MM.1S (cell line): ENCODE data around the gene PRR20G.

Experiments used
- DNase-seq: peaks from one replicate; pipeline ENCODE4 v3.0.0-alpha.2; 2015
- H2AFZ ChIP-seq: fragments of 300-600 bp; sonication (generic); 2 replicates; pipeline ENCODE4 v1.6.0; 2016; ENCODE audit warnings: antibody characterized with exemption, low read length
- H3F3A ChIP-seq: fragments of 300-600 bp; sonication (generic); 2 replicates; pipeline ENCODE4 v1.6.1; 2016; ENCODE audit warnings: mild to moderate bottlenecking, antibody characterized with exemption, low read length, moderate library complexity, mixed read lengths; ENCODE audit not compliant: insufficient read depth
- H3K27ac ChIP-seq: fragments of 300-600 bp; sonication (generic); 2 replicates; pipeline ENCODE4 v1.5.1; 2016; ENCODE audit warnings: mild to moderate bottlenecking, low read length
- H3K27me3 ChIP-seq: fragments of 300-600 bp; sonication (generic); replicated peaks from 2 replicates; pipeline ENCODE4 v1.6.0; 2016; ENCODE audit warnings: low read length; ENCODE audit not compliant: insufficient read depth
- H3K36me3 ChIP-seq: fragments of 300-600 bp; sonication (generic); replicated peaks from 2 replicates; pipeline ENCODE4 v1.6.1; 2016; ENCODE audit warnings: mild to moderate bottlenecking, low read length, mixed read lengths; ENCODE audit not compliant: insufficient read depth
- H3K4me1 ChIP-seq: fragments of 300-600 bp; sonication (generic); 2 replicates; pipeline ENCODE4 v1.6.1; 2016; ENCODE audit warnings: low read length, mixed read lengths
- H3K4me2 ChIP-seq: fragments of 300-600 bp; sonication (generic); 2 replicates; pipeline ENCODE4 v1.6.0; 2016; ENCODE audit warnings: low read depth, low read length
- H3K4me3 ChIP-seq: fragments of 300-600 bp; sonication (generic); 2 replicates; pipeline ENCODE4 v1.5.1; 2016; ENCODE audit warnings: low read length, mixed read lengths
- H3K79me2 ChIP-seq: fragments of 300-600 bp; sonication (generic); 2 replicates; pipeline ENCODE4 v1.6.1; 2016; ENCODE audit warnings: mixed run types, low read length, mixed read lengths
- H3K9ac ChIP-seq: fragments of 300-600 bp; sonication (generic); 2 replicates; pipeline ENCODE4 v1.6.1; 2016; ENCODE audit warnings: low read length, mixed read lengths
- H3K9me2 ChIP-seq: fragments of 300-600 bp; sonication (generic); replicated peaks from 2 replicates; pipeline ENCODE4 v1.6.1; 2016; ENCODE audit warnings: mild to moderate bottlenecking, low read length, mixed read lengths; ENCODE audit not compliant: insufficient read depth
- H3K9me3 ChIP-seq: fragments of 300-600 bp; sonication (generic); replicated peaks from 2 replicates; pipeline ENCODE4 v1.6.1; 2016; ENCODE audit warnings: mild to moderate bottlenecking, low read length, mixed read lengths; ENCODE audit not compliant: insufficient read depth
- H4K20me1 ChIP-seq: fragments of 300-600 bp; sonication (generic); 2 replicates; pipeline ENCODE4 v1.6.1; 2016; ENCODE audit warnings: mild to moderate bottlenecking, low read length, moderate library complexity, mixed read lengths; ENCODE audit not compliant: insufficient read depth
- CTCF ChIP-seq: fragments of 300-600 bp; sonication (generic); IDR thresholded peaks from 2 replicates; pipeline ENCODE4 v1.5.1; 2016; ENCODE audit warnings: antibody characterized with exemption, low read length, mixed read lengths
- EZH2 ChIP-seq: fragments of 300-600 bp; sonication (generic); optimal IDR thresholded peaks from 2 replicates; pipeline ENCODE3; 2017; ENCODE audit warnings: low read depth, mild to moderate bottlenecking, antibody characterized with exemption, low read length, mixed read lengths
- EZH2phosphoT487 ChIP-seq: fragments of 300-600 bp; sonication (generic); IDR thresholded peaks from 2 replicates; pipeline ENCODE4 v1.6.1; 2018; ENCODE audit warnings: antibody characterized with exemption, low read length

Gene PRR20G

GRCh38 chr3:127250032-127250431 lies 37.8 kb downstream of the PRR20G start:
- Histone ChIP-seq H3K27ac (no peak overlapping the region), H3K4me2 (no peak overlapping the region), H3F3A (no peaks in the 10 kb centered on the region), H3K9me2 (no peaks in the 10 kb centered on the region), H3K9ac (no peak overlapping the region), H4K20me1 (no peaks in the 10 kb centered on the region), H3K4me1 (no peaks in the 10 kb centered on the region), H3K79me2 (no peaks in the 10 kb centered on the region), H3K36me3 (no peaks in the 10 kb centered on the region), H3K27me3 (0 out of 2 replicates have a peak, but pooled peaks cover 5% of the 10 kb centered on the region), H2AFZ (no peak overlapping the region), H3K9me3 (no peaks in the 10 kb centered on the region), H3K4me3 (no peak overlapping the region)
- TF ChIP-seq CTCF = no peak
- no peak for DNase-seq

DNA sequence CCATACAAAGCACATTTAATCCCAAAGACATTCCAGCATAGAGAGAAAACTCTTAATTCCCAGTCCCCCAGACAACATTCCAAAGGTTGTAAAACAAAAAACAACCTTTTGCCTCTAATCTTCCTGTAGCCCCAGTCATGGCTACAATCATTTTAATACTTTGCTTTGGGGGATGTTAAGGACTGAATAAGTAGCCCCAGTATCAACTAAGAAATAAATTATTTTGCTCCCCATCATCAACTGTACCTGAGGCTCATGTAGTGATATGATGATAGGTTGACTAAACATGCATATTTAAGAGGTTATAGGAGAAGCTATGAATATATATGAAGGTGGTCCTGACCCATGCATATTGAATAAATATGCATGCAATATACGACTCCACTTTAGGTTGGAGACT lies 40.6 kb downstream of the PRR20G start:
- no peaks in the 10 kb centered on the region for H3K9me3 ChIP-seq
- H3K27me3 ChIP-seq = no peaks in the 10 kb centered on the region
- H2AFZ ChIP-seq = no peak overlapping the region
- no peaks in the 10 kb centered on the region for H3K9me2 ChIP-seq
- DNase-seq = no peak
- no peak overlapping the region for H3K4me2 ChIP-seq
- H3F3A ChIP-seq = no peaks in the 10 kb centered on the region
- H3K36me3 ChIP-seq = no peaks in the 10 kb centered on the region
- H3K9ac ChIP-seq = no peak overlapping the region
- no peaks in the 10 kb centered on the region for H4K20me1 ChIP-seq
- H3K4me3 ChIP-seq = no peak overlapping the region
- H3K27ac ChIP-seq = no peak overlapping the region
- no peaks in the 10 kb centered on the region for H3K4me1 ChIP-seq
- TF ChIP-seq EZH2phosphoT487 = no peak
- H3K79me2 ChIP-seq = no peaks in the 10 kb centered on the region

DNA sequence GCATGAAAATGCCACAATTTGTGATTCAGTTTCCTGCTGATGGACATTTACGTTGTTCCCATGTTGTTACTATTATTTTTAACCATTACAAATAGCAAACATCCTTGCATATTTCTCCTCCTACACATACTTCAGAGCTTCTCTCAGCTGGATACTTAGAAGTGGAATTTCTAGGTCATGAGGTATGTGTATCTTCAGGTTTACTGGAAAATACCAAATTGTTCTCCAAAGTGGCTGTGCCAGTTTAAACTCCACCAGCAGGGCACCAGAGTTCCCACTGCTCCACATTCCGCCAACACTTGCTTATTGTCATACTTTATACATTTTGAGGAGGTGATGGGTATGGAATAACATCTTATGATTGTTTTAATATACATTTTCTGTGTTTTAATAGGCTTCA lies 49.2 kb downstream of the PRR20G start:
- H3K4me3 ChIP-seq = no peak overlapping the region
- H3F3A ChIP-seq = no peaks in the 10 kb centered on the region
- H3K9ac ChIP-seq = no peak overlapping the region
- H3K4me2 ChIP-seq = no peak overlapping the region
- no peaks in the 10 kb centered on the region for H3K27me3 ChIP-seq
- H3K4me1 ChIP-seq = no peaks in the 10 kb centered on the region
- H3K9me3 ChIP-seq = no peaks in the 10 kb centered on the region
- DNase-seq = no peak
- TF ChIP-seq EZH2phosphoT487 (no peak), EZH2 (no peak), CTCF (no peak)
- H3K27ac ChIP-seq = no peak overlapping the region
- H3K36me3 ChIP-seq = no peaks in the 10 kb centered on the region
- H3K9me2 ChIP-seq = no peaks in the 10 kb centered on the region
- no peak overlapping the region for H2AFZ ChIP-seq
- H3K79me2 ChIP-seq = no peaks in the 10 kb centered on the region
- H4K20me1 ChIP-seq = no peaks in the 10 kb centered on the region

DNA sequence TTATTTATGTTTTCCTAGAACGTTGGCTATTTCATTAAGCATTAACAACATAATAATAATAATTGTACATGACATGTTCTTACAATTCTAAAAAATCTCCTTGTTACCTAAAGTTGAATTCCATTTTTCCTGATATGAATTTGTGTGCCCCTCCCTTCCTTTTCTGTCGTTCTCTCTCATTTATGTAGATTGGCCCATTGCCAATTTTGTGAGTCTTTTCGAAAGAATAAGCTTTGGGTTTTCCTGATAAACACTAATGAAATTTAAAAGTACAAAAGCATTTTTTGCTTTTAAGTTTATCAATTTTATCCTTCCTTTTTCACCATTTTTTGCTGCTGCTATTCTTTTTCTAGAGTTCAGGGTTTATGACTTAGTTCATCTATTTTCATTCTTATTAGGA lies 50.0 kb downstream of the PRR20G start:
- no peaks in the 10 kb centered on the region for H3F3A ChIP-seq
- no peak for TF ChIP-seq EZH2
- no peak for TF ChIP-seq EZH2phosphoT487
- no peak for TF ChIP-seq CTCF
- H4K20me1 ChIP-seq = no peaks in the 10 kb centered on the region
- no peaks in the 10 kb centered on the region for H3K9me2 ChIP-seq
- H3K4me3 ChIP-seq = no peak overlapping the region
- H3K27me3 ChIP-seq = no peaks in the 10 kb centered on the region
- no peaks in the 10 kb centered on the region for H3K9me3 ChIP-seq
- no peak for DNase-seq
- no peak overlapping the region for H3K27ac ChIP-seq
- no peaks in the 10 kb centered on the region for H3K4me1 ChIP-seq
- H3K36me3 ChIP-seq = no peaks in the 10 kb centered on the region
- no peak overlapping the region for H3K9ac ChIP-seq
- no peaks in the 10 kb centered on the region for H3K79me2 ChIP-seq
- no peak overlapping the region for H3K4me2 ChIP-seq
- no peak overlapping the region for H2AFZ ChIP-seq
